ENCODE measurements around the gene AARS1. TPM values are rescaled to one million over a fixed set of nuclear protein-coding genes. Genes with fewer than 3 reads are reported as not detected.
A peak's percentile ranks its signal among the peaks of the same experiment; 100 is the strongest.

The AARS1 gene
- total and polyA plus RNA-seq, 2 of the 8 experiments (the other 6 are each of a cell fraction or from before 2014, with no cell fraction given) = 130 to 235 TPM

- no peak for TF ChIP-seq CHD7 (IDR thresholded peaks at IDR 0.05; ENCODE audit: insufficient replicate concordance, low read length)
- peak; percentile 96 for TF ChIP-seq POLR2AphosphoS5 (IDR thresholded peaks at IDR 0.05; ENCODE audit: low read depth, low read length)
- no peak for TF ChIP-seq CHD1 (IDR thresholded peaks at IDR 0.05; ENCODE audit: low read depth, low read length)
- peak; percentile 68 for TF ChIP-seq USF2 (IDR thresholded peaks at IDR 0.05; ENCODE audit: low read length)
- TF ChIP-seq HDAC6 (IDR thresholded peaks at IDR 0.05; ENCODE audit: low read depth, low read length) = no peak
- 0 out of 2 replicates have a peak, but pooled peaks have one; percentile 35 for TF ChIP-seq TCF12 (IDR thresholded peaks at IDR 0.05; ENCODE audit: low read depth, low read length)
- no peak for TF ChIP-seq EGR1 (IDR thresholded peaks at IDR 0.05; ENCODE audit: borderline replicate concordance, low read depth, low read length)
- 0 out of 4 replicates have a peak, but pooled peaks have one; percentile 59 to 63 for TF ChIP-seq SIN3A (conservative IDR thresholded peaks at IDR 0.05 in 1 of 2, IDR thresholded peaks at IDR 0.05 in 1 of 2; ENCODE audit: low read depth in 1 of 2, low read length in 2 of 2)
These were observed at the start of gene AARS1 (continued) for GRCh38 chr16:70289229-70290094.

Measured in H1 (cell line).